CD14-positive monocyte (primary cell): ENCODE measurements around the gene UTP11. TPM values are rescaled to one million over a fixed set of nuclear protein-coding genes. Genes with fewer than 3 reads are reported as not detected.

Experiments
- DNase-seq, 3 donors: peaks; one replicate each; pipeline ENCODE4 v3.0.0-alpha.2; 2011 to 2022
- H2AFZ ChIP-seq: 2 replicates; pipeline ENCODE4 v1.6.0; 2012; ENCODE audit warnings: mild to moderate bottlenecking, low read depth, low read length, inconsistent platforms; ENCODE audit not compliant: insufficient read depth, poor library complexity, severe bottlenecking
- H3K27ac ChIP-seq, 2 donors: 1 replicate in 1 of 2; 2 replicates in 1 of 2; pipeline ENCODE4 v1.5.1; 2012 to 2013; ENCODE audit warnings: low read length in 2 of 2, control low read depth in 1 of 2, inconsistent platforms in 1 of 2, low read depth in 1 of 2, mild to moderate bottlenecking in 1 of 2
- H3K27me3 ChIP-seq, 2 donors: one replicate each; pipeline versions ENCODE4 v1.6.0 to v1.6.1; 2011 to 2013; ENCODE audit warnings: low read length in 2 of 2; ENCODE audit not compliant: control insufficient read depth in 2 of 2, insufficient read depth in 2 of 2
- H3K36me3 ChIP-seq, 2 donors: replicated peaks in 1 of 2; 1 replicate in 1 of 2; 2 replicates in 1 of 2; pipeline versions ENCODE4 v1.5.1 to v1.6.1; 2012 to 2013; ENCODE audit warnings: low read length in 2 of 2, control low read depth in 1 of 2, inconsistent platforms in 1 of 2, mild to moderate bottlenecking in 1 of 2; ENCODE audit not compliant: insufficient read depth in 2 of 2, control insufficient read depth in 1 of 2
- H3K4me1 ChIP-seq, 2 donors: 1 replicate in 1 of 2; 2 replicates in 1 of 2; pipeline versions ENCODE4 v1.5.1 to v1.6.1; 2012 to 2013; ENCODE audit warnings: low read length in 2 of 2, control low read depth in 1 of 2, inconsistent platforms in 1 of 2, mild to moderate bottlenecking in 1 of 2, moderate library complexity in 1 of 2; ENCODE audit not compliant: insufficient read depth in 2 of 2, control insufficient read depth in 1 of 2
- H3K4me2 ChIP-seq: replicated peaks from 2 replicates; pipeline ENCODE3; 2012; ENCODE audit warnings: low read length, moderate library complexity, mild to moderate bottlenecking; ENCODE audit not compliant: poor library complexity, severe bottlenecking; ENCODE audit errors: extremely low read depth
- H3K4me3 ChIP-seq, 3 experiments: fragments of 200-600 bp in 1 of 3; sonication (generic) in 1 of 3; replicated peaks in 1 of 3; 1 replicate in 2 of 3; 2 replicates in 1 of 3; pipeline ENCODE4 v1.5.1; 2011 to 2013; ENCODE audit warnings: low read length in 3 of 3, mild to moderate bottlenecking in 3 of 3, control low read depth in 2 of 3, low read depth in 2 of 3, inconsistent platforms in 1 of 3, moderate library complexity in 1 of 3
- H3K79me2 ChIP-seq: 2 replicates; pipeline ENCODE4 v1.6.0; 2012; ENCODE audit warnings: mild to moderate bottlenecking, control low read depth, inconsistent platforms, low read length, moderate library complexity; ENCODE audit not compliant: insufficient read depth
- H3K9ac ChIP-seq: 2 replicates; pipeline ENCODE4 v1.6.0; 2017; ENCODE audit warnings: low read length, mild to moderate bottlenecking; ENCODE audit not compliant: insufficient read depth, poor library complexity, severe bottlenecking
- H3K9me3 ChIP-seq, 2 donors: replicated peaks in 1 of 2; 1 replicate in 1 of 2; 2 replicates in 1 of 2; pipeline versions ENCODE4 v1.5.1 to v1.6.1; 2012 to 2013; ENCODE audit warnings: low read length in 2 of 2, control low read depth in 1 of 2; ENCODE audit not compliant: control insufficient read depth in 1 of 2, insufficient read depth in 1 of 2
- H4K20me1 ChIP-seq: 2 replicates; pipeline ENCODE4 v1.6.0; 2012; ENCODE audit warnings: mild to moderate bottlenecking, low read length, control low read depth, moderate library complexity; ENCODE audit not compliant: insufficient read depth
- H3K27ac Mint-ChIP-seq, 7 donors: one replicate each; pipeline ENCODE4 v1.8.0; 2020; ENCODE audit warnings: mild to moderate bottlenecking in 7 of 7, mixed read lengths in 7 of 7, moderate library complexity in 6 of 7, inconsistent platforms in 2 of 7
- H3K27me3 Mint-ChIP-seq, 3 donors: one replicate each; pipeline ENCODE4 v1.8.0; 2021 to 2022; ENCODE audit warnings: low read depth in 3 of 3, mild to moderate bottlenecking in 3 of 3, mixed read lengths in 3 of 3, moderate library complexity in 3 of 3, inconsistent platforms in 1 of 3
- H3K36me3 Mint-ChIP-seq, 2 donors: one replicate each; pipeline ENCODE4 v1.8.0; 2020; ENCODE audit warnings: mixed read lengths in 2 of 2, inconsistent platforms in 1 of 2, mild to moderate bottlenecking in 1 of 2
- H3K4me1 Mint-ChIP-seq: one replicate; pipeline ENCODE4 v1.8.0; 2020; ENCODE audit warnings: mild to moderate bottlenecking, mixed read lengths
- H3K4me3 Mint-ChIP-seq, 2 donors: one replicate each; pipeline ENCODE4 v1.8.0; 2020; ENCODE audit warnings: mild to moderate bottlenecking in 2 of 2, mixed read lengths in 2 of 2, moderate library complexity in 1 of 2
- H3K9me3 Mint-ChIP-seq, 7 donors: one replicate each; pipeline ENCODE4 v1.8.0; 2020 to 2022; ENCODE audit warnings: mixed read lengths in 7 of 7, mild to moderate bottlenecking in 6 of 7, moderate library complexity in 6 of 7, inconsistent platforms in 2 of 7
- CTCF ChIP-seq: fragments of 200-600 bp; IDR thresholded peaks from one replicate; pipeline ENCODE4 v1.8.0; 2022; ENCODE audit warnings: antibody characterized with exemption, mild to moderate bottlenecking
- WGBS: methylation state at CpG from one replicate; pipeline ENCODE4 v1.1.5; 2013; ENCODE audit warnings: missing lambda C conversion rate; ENCODE audit not compliant: insufficient coverage; 5-methylcytosine and 5-hydroxymethylcytosine counted together
- intact Hi-C, 2 donors: fragments of 100-400 bp; cut with micrococcal nuclease; formaldehyde crosslinking; loops; one replicate each; pipeline versions ENCODE4 v1.15.0 to v1.15.1; 2023
- polyA plus RNA-seq, 3 donors: library from polyadenylated mRNA; depleted of rRNA in 1 of 3; unstranded in 2 of 3; stranded (reverse) in 1 of 3; fragments of 300-500 nt in 2 of 3; fragments of >200 nt in 1 of 3; fragmentation: Illumina TruSeq in 2 of 3; gene quantifications; 1 replicate in 2 of 3; 2 replicates in 1 of 3; pipeline ENCODE4 v1.2.3, GENCODE V29; 2012 to 2021

UTP11 gene
- polyA plus RNA-seq, 3 donors: 10.9 to 26.0 (median 20.5) TPM

GRCh38 chr1:38009088-38009840, 3.3 kb upstream of the UTP11 start:
- H3K9ac ChIP-seq: peak overlapping the region; percentile 52
- peaks cover 51% of the 10 kb centered on the region for H3K4me1 Mint-ChIP-seq
- peaks cover 4% of the 10 kb centered on the region for H4K20me1 ChIP-seq

More at GRCh38 chr1:38009088-38009840, 3.3 kb upstream of the UTP11 start:
- H3K4me3 Mint-ChIP-seq: no peak overlapping the region
- H3K27me3 Mint-ChIP-seq: no peaks in the 10 kb centered on the region
- Histone ChIP-seq H3K27me3 (no peaks in the 10 kb centered on the region), H3K27ac (peak overlapping the region; percentile 73 to 92), H3K79me2 (peaks cover 24% of the 10 kb centered on the region), H3K4me1 (peaks cover 45 to 61% of the 10 kb centered on the region in 2 donors), H2AFZ (peak overlapping the region; percentile 80), H3K36me3 (peaks cover 0 to 4% of the 10 kb centered on the region in 2 donors), H3K4me3 (peak overlapping the region in 1 of 3 experiments; percentile 18), H3K4me2 (peak overlapping the region; percentile 40), H3K9me3 (peaks cover 0 to 4% of the 10 kb centered on the region in 2 donors)
- intact Hi-C loops: loop anchor here in 1 of 2 donors (10.0 kb wide), 1 partner anchor 194 kb away; no protein-coding TSS in a partner anchor
- peak; percentile 67 to 81 (median 79) for DNase-seq
- TF ChIP-seq CTCF: no peak
- WGBS: 89% methylated on average over 6 of the region's 8 CpGs
- peak overlapping the region; percentile 84 to 96 (median 93) for H3K27ac Mint-ChIP-seq
- peaks cover 0 to 8% (median 3%) of the 10 kb centered on the region in 7 donors for H3K9me3 Mint-ChIP-seq
- no peaks in the 10 kb centered on the region for H3K36me3 Mint-ChIP-seq
